H1 (cell line): ENCODE measurements around the gene CHD5. TPM values are rescaled to one million over a fixed set of nuclear protein-coding genes. Genes with fewer than 3 reads are reported as not detected.

ENCODE experiments used
- CTCF ChIA-PET: fragments of 300-600 bp; sonication (Branson Sonifier 250); formaldehyde crosslinking; loops from one replicate; lab custom pipeline; 2021; ENCODE audit not compliant: partially characterized antibody; lab: Charles Lee
- POLR2A ChIA-PET: fragments of 300-600 bp; sonication (Branson Sonifier 250); formaldehyde crosslinking; loops from one replicate; lab custom pipeline; 2021; ENCODE audit warnings: inconsistent platforms; ENCODE audit not compliant: partially characterized antibody; lab: Charles Lee
- DNase-seq, 2 experiments: peaks; one replicate each; pipeline versions ENCODE4 v3.0.0 to v3.0.0-alpha.2; 2010 to 2022; ENCODE audit warnings: low spot score in 2 of 2, low read depth in 1 of 2, mixed read lengths in 1 of 2
- FAIRE-seq: peaks from 2 replicates; lab custom pipeline; 2011; peaks lifted over from hg19 to GRCh38; lab: Jason Lieb, UNC
- H2AFZ ChIP-seq: 2 replicates; pipeline ENCODE4 v1.8.1; 2012; ENCODE audit warnings: low read length, inconsistent platforms
- H2AK5ac ChIP-seq: 2 replicates; pipeline ENCODE4 v1.6.1; 2013; ENCODE audit warnings: low read depth, low read length
- H2BK120ac ChIP-seq: replicated peaks from 2 replicates; pipeline ENCODE3; 2013; ENCODE audit warnings: low read depth, low read length, inconsistent platforms
- H2BK12ac ChIP-seq: 2 replicates; pipeline ENCODE4 v1.6.1; 2013; ENCODE audit warnings: low read depth, low read length
- H2BK15ac ChIP-seq: 2 replicates; pipeline ENCODE4 v1.6.1; 2013; ENCODE audit warnings: low read length
- H2BK20ac ChIP-seq: 2 replicates; pipeline ENCODE4 v1.6.1; 2013; ENCODE audit warnings: low read length
- H2BK5ac ChIP-seq: 2 replicates; pipeline ENCODE4 v1.6.1; 2013; ENCODE audit warnings: low read depth, low read length
- H3K14ac ChIP-seq: 2 replicates; pipeline ENCODE4 v1.6.1; 2013; ENCODE audit warnings: inconsistent platforms; ENCODE audit not compliant: insufficient read length
- H3K18ac ChIP-seq: 2 replicates; pipeline ENCODE4 v1.6.1; 2013; ENCODE audit warnings: low read length; ENCODE audit errors: extremely low read depth
- H3K23ac ChIP-seq: 2 replicates; pipeline ENCODE4 v1.6.1; 2013; ENCODE audit warnings: inconsistent platforms; ENCODE audit not compliant: insufficient read length
- H3K23me2 ChIP-seq: 2 replicates; pipeline ENCODE4 v1.6.1; 2013; ENCODE audit warnings: low read depth, low read length
- H3K27ac ChIP-seq: 2 replicates; pipeline ENCODE4 v1.6.1; 2011; ENCODE audit warnings: low read depth, low read length, inconsistent platforms
- H3K27me3 ChIP-seq, 4 experiments: replicated peaks in 1 of 4; 1 replicate in 1 of 4; 2 replicates in 3 of 4; pipeline versions ENCODE4 v1.6.1 to v1.8.1; 2011 to 2013; ENCODE audit warnings: low read length in 3 of 4, mild to moderate bottlenecking in 3 of 4, inconsistent platforms in 2 of 4, mixed read lengths in 2 of 4, moderate library complexity in 1 of 4; ENCODE audit not compliant: control insufficient read depth in 3 of 4, insufficient read depth in 3 of 4; ENCODE audit errors: extremely low read depth in 1 of 4
- H3K36me3 ChIP-seq, 4 experiments: 2 replicates each; pipeline versions ENCODE4 v1.6.1 to v1.8.1; 2011 to 2013; ENCODE audit warnings: mild to moderate bottlenecking in 4 of 4, low read length in 3 of 4, moderate library complexity in 2 of 4, control low read depth in 1 of 4, inconsistent platforms in 1 of 4; ENCODE audit not compliant: insufficient read depth in 4 of 4, control insufficient read depth in 2 of 4
- H3K4ac ChIP-seq: replicated peaks from 2 replicates; pipeline ENCODE3; 2013; ENCODE audit warnings: low read length, low read depth, mixed read lengths, inconsistent platforms; ENCODE audit not compliant: insufficient read length
- H3K4me1 ChIP-seq, 4 experiments: replicated peaks in 1 of 4; 1 replicate in 1 of 4; 2 replicates in 3 of 4; pipeline versions ENCODE4 v1.6.1 to v1.8.1; 2011 to 2013; ENCODE audit warnings: low read length in 3 of 4, inconsistent platforms in 2 of 4, mixed read lengths in 1 of 4; ENCODE audit not compliant: insufficient read depth in 4 of 4, control insufficient read depth in 3 of 4
- H3K4me2 ChIP-seq, 2 experiments: 2 replicates each; pipeline versions ENCODE4 v1.6.1 to v1.8.1; 2011 to 2013; ENCODE audit warnings: low read depth in 2 of 2, low read length in 2 of 2, control low read depth in 1 of 2, inconsistent platforms in 1 of 2, mild to moderate bottlenecking in 1 of 2; ENCODE audit not compliant: insufficient read depth in 1 of 2
- H3K4me3 ChIP-seq, 4 experiments: fragments of 200-600, 300-600 bp in 1 of 4; sonication (generic), shearing (Covaris generic), sonication (Bioruptor Twin) in 1 of 4; 2 replicates each; pipeline versions ENCODE4 v1.5.1 to v1.8.1; 2011 to 2016; ENCODE audit warnings: low read length in 4 of 4, low read depth in 3 of 4, control low read depth in 2 of 4, inconsistent platforms in 2 of 4, mild to moderate bottlenecking in 2 of 4, mixed read lengths in 1 of 4, moderate library complexity in 1 of 4; ENCODE audit not compliant: insufficient read depth in 2 of 4; ENCODE audit errors: extremely low read depth in 1 of 4
- H3K56ac ChIP-seq: replicated peaks from 2 replicates; pipeline ENCODE3; 2013; ENCODE audit warnings: low read depth, mild to moderate bottlenecking, mixed read lengths, low read length, inconsistent platforms; ENCODE audit not compliant: insufficient read length
- H3K79me1 ChIP-seq: 2 replicates; pipeline ENCODE4 v1.6.1; 2013; ENCODE audit warnings: low read depth, low read length, control low read depth
- H3K79me2 ChIP-seq, 2 experiments: 2 replicates each; pipeline versions ENCODE4 v1.6.1 to v1.8.1; 2012 to 2013; ENCODE audit warnings: low read length in 2 of 2, mild to moderate bottlenecking in 2 of 2, inconsistent platforms in 1 of 2; ENCODE audit not compliant: insufficient read depth in 2 of 2, control insufficient read depth in 1 of 2
- H3K9ac ChIP-seq, 4 experiments: replicated peaks in 1 of 4; 1 replicate in 1 of 4; 2 replicates in 3 of 4; pipeline versions ENCODE4 v1.6.1 to v1.8.1; 2011 to 2013; ENCODE audit warnings: low read depth in 3 of 4, low read length in 3 of 4, control low read depth in 2 of 4, mild to moderate bottlenecking in 2 of 4, moderate library complexity in 2 of 4, inconsistent platforms in 1 of 4; ENCODE audit errors: extremely low read depth in 1 of 4
- H3K9me3 ChIP-seq, 2 experiments: 2 replicates each; pipeline versions ENCODE4 v1.6.1 to v1.8.1; 2012 to 2013; ENCODE audit warnings: mild to moderate bottlenecking in 2 of 2, moderate library complexity in 2 of 2, control low read depth in 1 of 2, inconsistent platforms in 1 of 2, low read depth in 1 of 2, low read length in 1 of 2, mixed read lengths in 1 of 2; ENCODE audit not compliant: insufficient read depth in 2 of 2
- H4K20me1 ChIP-seq, 2 experiments: replicated peaks in 1 of 2; 2 replicates each; pipeline versions ENCODE3 to v1.8.1; 2011 to 2013; ENCODE audit warnings: inconsistent platforms in 2 of 2, low read length in 2 of 2, mild to moderate bottlenecking in 1 of 2; ENCODE audit not compliant: insufficient read depth in 2 of 2, control insufficient read depth in 1 of 2
- H4K5ac ChIP-seq: 2 replicates; pipeline ENCODE4 v1.6.1; 2013; ENCODE audit warnings: low read length, low read depth, mixed read lengths, inconsistent platforms; ENCODE audit not compliant: insufficient read length
- H4K8ac ChIP-seq: 2 replicates; pipeline ENCODE4 v1.8.0; 2013; ENCODE audit warnings: mild to moderate bottlenecking, moderate library complexity, low read length, inconsistent platforms; ENCODE audit not compliant: insufficient read depth; ENCODE audit errors: extremely low read depth
- H4K91ac ChIP-seq: replicated peaks from 2 replicates; pipeline ENCODE3; 2013; ENCODE audit warnings: low read length, mixed read lengths, inconsistent platforms; ENCODE audit not compliant: insufficient read length
- BRCA1 ChIP-seq: IDR thresholded peaks from 2 replicates; pipeline ENCODE4 v1.6.1; 2012; ENCODE audit warnings: low read depth, low read length, improper control_type of control experiment
- CBX8 ChIP-seq: fragments of 300-800, 300-1000 bp; sonication (generic); IDR thresholded peaks from 2 replicates; pipeline ENCODE4 v1.7.1; 2016; ENCODE audit warnings: low read depth, low read length, borderline replicate concordance
- CEBPB ChIP-seq: IDR thresholded peaks from 2 replicates; pipeline ENCODE4 v1.6.1; 2012; ENCODE audit warnings: low read depth, low read length
- EZH2 ChIP-seq: fragments of 200-600 bp; sonication (generic); IDR thresholded peaks from 2 replicates; pipeline ENCODE4 v1.7.1; 2012; ENCODE audit warnings: low read depth, mild to moderate bottlenecking, moderate library complexity, low read length, inconsistent platforms; ENCODE audit not compliant: severe bottlenecking
- MAFK ChIP-seq: IDR thresholded peaks from 2 replicates; pipeline ENCODE4 v1.6.1; 2012; ENCODE audit warnings: low read depth, mild to moderate bottlenecking, improper control_type of control experiment, low read length
- POLR2A ChIP-seq, 2 experiments: IDR thresholded peaks; 1 replicate in 1 of 2; 2 replicates in 1 of 2; pipeline ENCODE4 v1.6.1; 2011; ENCODE audit warnings: low read depth in 2 of 2, low read length in 2 of 2, mild to moderate bottlenecking in 2 of 2; ENCODE audit errors: control extremely low read depth in 1 of 2
- RXRA ChIP-seq: IDR thresholded peaks from 2 replicates; pipeline ENCODE4 v1.6.1; 2011; ENCODE audit warnings: low read depth, mild to moderate bottlenecking, low read length, moderate library complexity; ENCODE audit not compliant: insufficient read depth
- SAP30 ChIP-seq: fragments of 300-600 bp; sonication (generic); IDR thresholded peaks from 2 replicates; pipeline ENCODE4 v1.7.1; 2012; ENCODE audit warnings: low read length, moderate library complexity, mild to moderate bottlenecking, inconsistent platforms; ENCODE audit not compliant: insufficient read depth, insufficient replicate concordance
- SIN3A ChIP-seq, 2 experiments: IDR thresholded peaks in 1 of 2; conservative IDR thresholded peaks in 1 of 2; 2 replicates each; pipeline ENCODE4 v1.6.1; 2011 to 2012; ENCODE audit warnings: low read length in 2 of 2, improper control_type of control experiment in 1 of 2, low read depth in 1 of 2, mild to moderate bottlenecking in 1 of 2
- SP4 ChIP-seq: IDR thresholded peaks from 2 replicates; pipeline ENCODE4 v1.6.1; 2012; ENCODE audit warnings: low read length, inconsistent platforms
- SUZ12 ChIP-seq: fragments of 200-600 bp; sonication (generic); IDR thresholded peaks from 2 replicates; pipeline ENCODE4 v1.6.1; 2012; ENCODE audit warnings: mild to moderate bottlenecking, inconsistent platforms, low read length, moderate library complexity, mixed read lengths
- WGBS, 2 experiments: shearing (Covaris generic) in 1 of 2; methylation state at CpG; one replicate each; pipeline versions ENCODE4 v1.1.6 to v1.1.7; 2013 to 2015; ENCODE audit warnings: low lambda C conversion rate in 2 of 2, mixed read lengths in 2 of 2, inconsistent platforms in 1 of 2, low coverage in 1 of 2, missing lambda C conversion rate in 1 of 2; ENCODE audit not compliant: insufficient replicate concordance in 2 of 2, insufficient coverage in 1 of 2, insufficient read length in 1 of 2; ENCODE audit errors: extremely low coverage in 1 of 2, missing lambda C conversion rate in 1 of 2; 5-methylcytosine and 5-hydroxymethylcytosine counted together
- polyA plus RNA-seq, 7 experiments: library from polyadenylated mRNA; depleted of rRNA in 3 of 7; stranded (reverse) in 5 of 7; unstranded in 2 of 7; fragments of >200 nt in 5 of 7; fragments of 200-250 nt in 2 of 7; gene quantifications; 1 replicate in 5 of 7; 2 replicates in 1 of 7; 4 replicates in 1 of 7; pipeline versions ENCODE4 v1.2.1 to v1.2.3, GENCODE V29; 2011 to 2013; ENCODE audit warnings: missing spikeins in 2 of 7, mixed read lengths in 2 of 7
- total RNA-seq: library from RNA; stranded (reverse); fragmentation: NEBNext Ultra II Directional; extraction: Animal tissue kit (Norgen Biotek cat#: 25700); gene quantifications from 2 replicates; pipeline ENCODE4 v1.2.1, GENCODE V29; 2021
- TF ChIP-seq, protein P1 (sequence below): IDR thresholded peaks from 2 replicates; pipeline ENCODE4 v1.6.1; 2012; ENCODE audit warnings: inconsistent platforms
- TF ChIP-seq, protein P2 (sequence below): IDR thresholded peaks from 2 replicates; pipeline ENCODE4 v1.6.1; 2011; ENCODE audit warnings: low read length, improper control_type of control experiment

CHD5 gene
- total and polyA plus RNA-seq, 2 of the 8 experiments (the other 6 are each of a cell fraction or from before 2014, with no cell fraction given) = 0.42 to 1.8 TPM

DNA sequence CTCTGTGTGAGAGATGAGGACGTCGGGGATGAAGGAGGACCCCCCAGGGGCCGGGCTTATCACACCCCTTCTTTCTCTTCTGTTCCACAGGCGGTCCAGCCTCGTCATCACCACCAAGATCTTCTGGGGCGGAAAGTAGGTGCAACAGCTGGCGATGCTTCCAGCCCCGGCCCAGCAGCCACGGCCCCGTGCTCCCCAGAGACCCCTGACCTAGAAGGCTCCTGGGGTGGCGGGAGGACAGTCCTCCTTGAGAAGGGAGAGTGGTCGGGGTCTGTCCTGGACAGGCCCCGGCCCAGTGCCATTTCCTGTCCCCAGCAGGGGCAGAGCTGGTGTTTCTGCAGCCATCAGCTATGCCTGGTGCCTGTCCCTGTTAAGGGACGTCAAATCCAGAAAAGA, 92.7 kb downstream of the CHD5 start:
- Histone ChIP-seq H2BK120ac (no peak overlapping the region), H3K9ac (no peak overlapping the region), H2BK20ac (no peak overlapping the region), H3K4me3 (no peak overlapping the region), H3K9me3 (no peaks in the 10 kb centered on the region), H2BK5ac (no peak overlapping the region), H3K23ac (no peak overlapping the region), H4K5ac (no peak overlapping the region), H4K8ac (no peak overlapping the region), H3K14ac (no peak overlapping the region), H2AK5ac (no peak overlapping the region), H3K27ac (no peak overlapping the region), H2BK15ac (no peak overlapping the region), H3K4ac (no peak overlapping the region), H3K36me3 (no peaks in the 10 kb centered on the region), H3K4me2 (no peak overlapping the region), H3K79me2 (no peaks in the 10 kb centered on the region), H2BK12ac (no peak overlapping the region), H3K18ac (no peak overlapping the region), H3K27me3 (no peaks in the 10 kb centered on the region), H3K23me2 (no peaks in the 10 kb centered on the region), H3K79me1 (no peaks in the 10 kb centered on the region), H3K4me1 (peaks cover 0 to 3% (median under 1%) of the 10 kb centered on the region in 4 experiments; a peak in 3 of 7 replicates), H4K91ac (no peak overlapping the region), H2AFZ (no peak overlapping the region), H3K56ac (no peak overlapping the region), H4K20me1 (peaks cover 0 to 1% of the 10 kb centered on the region in 2 experiments)
- no peak for DNase-seq
- WGBS, 2 experiments = 83% methylated on average over 14 of the region's 14 CpGs; no CpG with 5 or more reads in 1 of the 2 experiments
- ChIA-PET CTCF (interaction anchor here (0.8 to 1.8 kb wide), 7 partner anchors 9 to 52 kb away, joined by 3 to 10 read pairs (median 5); no protein-coding TSS in a partner anchor), POLR2A (interaction anchor here (1.3 kb wide), 1 partner anchor 104 kb away, joined by 3 read pairs; no protein-coding TSS in a partner anchor)
- no peak for FAIRE-seq
- TF ChIP-seq POLR2A (IDR thresholded peaks at IDR 0.05; ENCODE audit: control extremely low read depth in 1 of 2, low read depth in 2 of 2, low read length in 2 of 2) (no peak), EZH2 (no peak), SIN3A (conservative IDR thresholded peaks at IDR 0.05 in 1 of 2, IDR thresholded peaks at IDR 0.05 in 1 of 2; ENCODE audit: low read depth in 1 of 2, low read length in 2 of 2) (no peak), MAFK (no peak), SAP30 (no peak), CBX8 (no peak), RXRA (no peak), SUZ12 (no peak), SP4 (no peak), CEBPB (no peak), BRCA1 (no peak)
- TF ChIP-seq, protein P1, sequence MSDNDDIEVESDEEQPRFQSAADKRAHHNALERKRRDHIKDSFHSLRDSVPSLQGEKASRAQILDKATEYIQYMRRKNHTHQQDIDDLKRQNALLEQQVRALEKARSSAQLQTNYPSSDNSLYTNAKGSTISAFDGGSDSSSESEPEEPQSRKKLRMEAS = no peak
- TF ChIP-seq, protein P2, sequence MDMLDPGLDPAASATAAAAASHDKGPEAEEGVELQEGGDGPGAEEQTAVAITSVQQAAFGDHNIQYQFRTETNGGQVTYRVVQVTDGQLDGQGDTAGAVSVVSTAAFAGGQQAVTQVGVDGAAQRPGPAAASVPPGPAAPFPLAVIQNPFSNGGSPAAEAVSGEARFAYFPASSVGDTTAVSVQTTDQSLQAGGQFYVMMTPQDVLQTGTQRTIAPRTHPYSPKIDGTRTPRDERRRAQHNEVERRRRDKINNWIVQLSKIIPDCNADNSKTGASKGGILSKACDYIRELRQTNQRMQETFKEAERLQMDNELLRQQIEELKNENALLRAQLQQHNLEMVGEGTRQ = no peak
